GM23338 (cell line): ENCODE measurements around the gene LDHD. TPM values are rescaled to one million over a fixed set of nuclear protein-coding genes. Genes with fewer than 3 reads are reported as not detected.

Source experiments
- ATAC-seq: fragments of 200-7000 bp; cut with Tn5 transposase; 3 replicates; pipeline ENCODE4 v1.9.1; 2020
- DNase-seq: peaks from one replicate; pipeline ENCODE4 v3.0.0-alpha.2; 2015; ENCODE audit warnings: low spot score
- H2AFZ ChIP-seq: fragments of 200-600 bp; sonication (generic); 2 replicates; pipeline ENCODE4 v1.8.0; 2016; ENCODE audit warnings: antibody characterized with exemption, mild to moderate bottlenecking, moderate library complexity
- H3F3A ChIP-seq: fragments of 200-600 bp; sonication (generic); replicated peaks from 2 replicates; pipeline ENCODE4 v1.8.0; 2017; ENCODE audit warnings: antibody characterized with exemption, mixed run types, low read depth
- H3K27ac ChIP-seq: fragments of 200-600 bp; sonication (generic); 2 replicates; pipeline ENCODE4 v1.6.1; 2016; ENCODE audit warnings: low read depth
- H3K27me3 ChIP-seq: fragments of 200-600 bp; sonication (generic); 2 replicates; pipeline ENCODE4 v1.8.0; 2016; ENCODE audit warnings: mild to moderate bottlenecking, mixed run types, moderate library complexity; ENCODE audit not compliant: insufficient read depth
- H3K36me3 ChIP-seq: fragments of 200-600 bp; sonication (generic); 2 replicates; pipeline ENCODE4 v1.8.0; 2016; ENCODE audit warnings: mild to moderate bottlenecking; ENCODE audit not compliant: insufficient read depth
- H3K4me1 ChIP-seq: fragments of 200-600 bp; sonication (generic); 2 replicates; pipeline ENCODE4 v1.8.0; 2016; ENCODE audit warnings: mild to moderate bottlenecking, moderate library complexity; ENCODE audit not compliant: insufficient read depth
- H3K4me2 ChIP-seq: fragments of 200-600 bp; sonication (generic); 2 replicates; pipeline ENCODE4 v1.7.1; 2017; ENCODE audit warnings: mixed run types
- H3K4me3 ChIP-seq: fragments of 200-600 bp; sonication (generic); 2 replicates; pipeline ENCODE4 v1.6.1; 2016; ENCODE audit warnings: mixed run types
- H3K79me2 ChIP-seq: fragments of 200-600 bp; sonication (generic); replicated peaks from 2 replicates; pipeline ENCODE4 v1.8.0; 2017; ENCODE audit warnings: mild to moderate bottlenecking; ENCODE audit not compliant: insufficient read depth
- H3K9me2 ChIP-seq: fragments of 200-600 bp; sonication (generic); 2 replicates; pipeline ENCODE4 v1.8.0; 2017; ENCODE audit not compliant: insufficient read depth
- H4K20me1 ChIP-seq: fragments of 200-600 bp; sonication (generic); replicated peaks from 2 replicates; pipeline ENCODE4 v1.8.0; 2017; ENCODE audit warnings: mild to moderate bottlenecking; ENCODE audit not compliant: insufficient read depth
- H3K27ac Mint-ChIP-seq: 2 replicates; pipeline ENCODE4 v1.8.0; 2020; ENCODE audit warnings: inconsistent platforms, mild to moderate bottlenecking, moderate library complexity, mixed read lengths
- H3K27me3 Mint-ChIP-seq: 3 replicates; pipeline ENCODE4 v1.8.0; 2022; ENCODE audit warnings: low read depth, mild to moderate bottlenecking, moderate library complexity, mixed read lengths, inconsistent platforms; ENCODE audit not compliant: insufficient read depth, poor library complexity
- H3K36me3 Mint-ChIP-seq: 3 replicates; pipeline ENCODE4 v1.8.0; 2021; ENCODE audit warnings: low read depth, mild to moderate bottlenecking, inconsistent platforms, moderate library complexity, mixed read lengths
- H3K4me1 Mint-ChIP-seq: 3 replicates; pipeline ENCODE4 v1.8.0; 2020; ENCODE audit warnings: mild to moderate bottlenecking, inconsistent platforms, mixed read lengths
- H3K4me3 Mint-ChIP-seq: 3 replicates; pipeline ENCODE4 v1.8.0; 2021; ENCODE audit warnings: moderate library complexity, mild to moderate bottlenecking, inconsistent platforms, mixed read lengths
- H3K9me3 Mint-ChIP-seq: 3 replicates; pipeline ENCODE4 v1.8.0; 2020; ENCODE audit warnings: moderate library complexity, mild to moderate bottlenecking, inconsistent platforms, mixed read lengths
- CREB1 ChIP-seq: fragments of 250-450 bp; sonication (Bioruptor Pico); IDR thresholded peaks from 2 replicates; pipeline ENCODE4 v1.5.0; 2020; ENCODE audit warnings: low read depth, mild to moderate bottlenecking, moderate library complexity
- ETS1 ChIP-seq: IDR thresholded peaks from 2 replicates; pipeline ENCODE4 v1.6.1; 2016; ENCODE audit warnings: antibody characterized with exemption
- EZH2 ChIP-seq: fragments of 200-600 bp; sonication (generic); IDR thresholded peaks from one replicate; pipeline ENCODE4 v1.8.0; 2017; ENCODE audit warnings: antibody characterized with exemption, mild to moderate bottlenecking, low read depth; ENCODE audit not compliant: unreplicated experiment
- EZH2phosphoT487 ChIP-seq: fragments of 200-600 bp; sonication (generic); IDR thresholded peaks from one replicate; pipeline ENCODE4 v1.8.1; 2018; ENCODE audit warnings: antibody characterized with exemption; ENCODE audit not compliant: unreplicated experiment
- NANOG ChIP-seq: IDR thresholded peaks from 2 replicates; pipeline ENCODE4 v1.6.1; 2016; ENCODE audit warnings: antibody characterized with exemption, borderline replicate concordance
- POLR2AphosphoS5 ChIP-seq: IDR thresholded peaks from 2 replicates; pipeline ENCODE4 v1.6.1; 2016; ENCODE audit warnings: antibody characterized with exemption, low read depth
- REST ChIP-seq: IDR thresholded peaks from one replicate; pipeline ENCODE4 v1.6.1; 2018; ENCODE audit warnings: antibody characterized with exemption; ENCODE audit not compliant: unreplicated experiment
- ZNF114 ChIP-seq: fragments of 250-450 bp; sonication (Bioruptor Pico); IDR thresholded peaks from 2 replicates; pipeline ENCODE4 v1.5.0; 2020; ENCODE audit warnings: mild to moderate bottlenecking, moderate library complexity
- ZNF331 ChIP-seq: fragments of 250-450 bp; sonication (Bioruptor Pico); IDR thresholded peaks from 2 replicates; pipeline ENCODE4 v1.5.0; 2020; ENCODE audit warnings: low read depth, mild to moderate bottlenecking, moderate library complexity
- polyA plus RNA-seq: library from polyadenylated mRNA; unstranded; fragments of >200 nt; fragmentation: Nextera tagmentation; extraction: Ambion mirVana; gene quantifications from 2 replicates; pipeline ENCODE4 v1.2.1, GENCODE V29; 2016
- total RNA-seq: library from RNA; depleted of rRNA; stranded (reverse); fragments of >200 nt; shearing (Covaris generic); gene quantifications from 2 replicates; pipeline ENCODE4 v1.2.3, GENCODE V29; 2014
- TF ChIP-seq, protein P1 (sequence below), 2 experiments: fragments of 200-600 bp in 1 of 2; sonication (generic) in 1 of 2; conservative IDR thresholded peaks; 2 replicates each; pipeline versions ENCODE4 v1.5.1 to v1.6.1; 2016 to 2017; ENCODE audit warnings: antibody characterized with exemption in 2 of 2, low read depth in 2 of 2, mild to moderate bottlenecking in 2 of 2, moderate library complexity in 1 of 2

The LDHD gene
- total and polyA plus RNA-seq, 2 experiments from 2014 or later: 5.0 to 7.7 TPM

DNA sequence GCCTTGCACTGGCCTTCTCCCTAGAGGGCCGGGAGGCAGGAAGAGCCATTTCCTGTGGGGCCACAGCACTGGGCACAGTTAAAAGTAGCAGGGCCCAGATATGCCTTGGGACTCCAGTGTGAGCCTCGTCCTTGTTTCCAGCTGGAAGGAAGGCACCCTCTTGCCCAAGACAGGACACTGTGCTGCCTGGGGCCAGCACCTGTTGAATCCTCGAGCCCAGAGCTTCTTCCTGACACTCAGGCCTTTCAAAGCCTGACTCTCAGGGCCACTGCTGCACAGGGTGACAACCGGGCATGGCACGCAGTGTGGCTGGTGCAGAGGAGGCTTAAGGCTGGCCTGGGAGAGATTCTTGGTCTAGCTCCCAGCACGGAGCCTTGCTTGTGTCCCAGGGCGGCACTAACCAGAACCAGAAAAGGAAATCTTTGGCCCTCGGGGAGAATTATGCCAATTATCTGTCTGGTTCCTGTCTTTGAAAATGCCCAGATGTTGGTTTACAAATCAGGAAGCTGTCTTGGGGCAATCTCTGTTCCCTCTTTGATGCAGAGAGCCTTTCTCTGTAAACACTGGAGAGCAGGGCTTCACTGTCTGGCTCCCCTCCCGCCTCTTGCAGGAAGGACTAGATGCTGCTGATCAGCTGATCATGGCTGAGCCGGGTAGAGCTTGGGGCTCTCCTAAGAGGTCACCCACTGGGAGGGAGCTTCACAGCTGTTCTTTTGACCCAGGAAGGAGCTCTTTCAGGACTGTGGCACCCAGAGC lies 11.1 kb downstream of the LDHD start:
- peaks cover 15% of the 10 kb centered on the region for H3K36me3 Mint-ChIP-seq
- Histone ChIP-seq H3K36me3 (no peaks in the 10 kb centered on the region), H3K27me3 (no peaks in the 10 kb centered on the region), H2AFZ (no peak overlapping the region), H3F3A (0 out of 2 replicates have a peak, but pooled peaks cover 7% of the 10 kb centered on the region), H3K4me3 (no peak overlapping the region), H3K79me2 (peaks cover 4% of the 10 kb centered on the region; the same call in 1 of the 2 replicates), H3K9me2 (no peaks in the 10 kb centered on the region), H4K20me1 (peaks cover 5% of the 10 kb centered on the region; the same call in 1 of the 2 replicates), H3K4me2 (no peak overlapping the region), H3K4me1 (peaks cover 17% of the 10 kb centered on the region), H3K27ac (no peak overlapping the region)
- H3K9me3 Mint-ChIP-seq: no peaks in the 10 kb centered on the region
- H3K4me1 Mint-ChIP-seq: peaks cover 35% of the 10 kb centered on the region
- no peak for ATAC-seq
- H3K4me3 Mint-ChIP-seq: no peak overlapping the region
- DNase-seq: no peak
- no peak overlapping the region; the same call in 1 of the 2 replicates for H3K27ac Mint-ChIP-seq
- TF ChIP-seq CREB1 (CRISPR knock-in tag) (no peak), REST (no peak), ZNF331 (CRISPR knock-in tag) (no peak), NANOG (no peak), EZH2 (no peak), ZNF114 (CRISPR knock-in tag) (no peak), ETS1 (no peak), POLR2AphosphoS5 (no peak), EZH2phosphoT487 (no peak)
- TF ChIP-seq, protein P1, sequence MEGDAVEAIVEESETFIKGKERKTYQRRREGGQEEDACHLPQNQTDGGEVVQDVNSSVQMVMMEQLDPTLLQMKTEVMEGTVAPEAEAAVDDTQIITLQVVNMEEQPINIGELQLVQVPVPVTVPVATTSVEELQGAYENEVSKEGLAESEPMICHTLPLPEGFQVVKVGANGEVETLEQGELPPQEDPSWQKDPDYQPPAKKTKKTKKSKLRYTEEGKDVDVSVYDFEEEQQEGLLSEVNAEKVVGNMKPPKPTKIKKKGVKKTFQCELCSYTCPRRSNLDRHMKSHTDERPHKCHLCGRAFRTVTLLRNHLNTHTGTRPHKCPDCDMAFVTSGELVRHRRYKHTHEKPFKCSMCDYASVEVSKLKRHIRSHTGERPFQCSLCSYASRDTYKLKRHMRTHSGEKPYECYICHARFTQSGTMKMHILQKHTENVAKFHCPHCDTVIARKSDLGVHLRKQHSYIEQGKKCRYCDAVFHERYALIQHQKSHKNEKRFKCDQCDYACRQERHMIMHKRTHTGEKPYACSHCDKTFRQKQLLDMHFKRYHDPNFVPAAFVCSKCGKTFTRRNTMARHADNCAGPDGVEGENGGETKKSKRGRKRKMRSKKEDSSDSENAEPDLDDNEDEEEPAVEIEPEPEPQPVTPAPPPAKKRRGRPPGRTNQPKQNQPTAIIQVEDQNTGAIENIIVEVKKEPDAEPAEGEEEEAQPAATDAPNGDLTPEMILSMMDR (conservative IDR thresholded peaks at IDR 0.05; ENCODE audit: low read depth in 2 of 2): no peak
- H3K27me3 Mint-ChIP-seq: peaks cover 11% of the 10 kb centered on the region
